ENCODE measurements around the gene FARS2.

Gene FARS2

GRCh38 chr6:5260661-5261544 lies at the start of gene FARS2, which contains the start of gene LYRM4:
Gene FARS2 (plus strand): TSS chr6:5261513.
Gene LYRM4 (minus strand): TSS chr6:5260950. CDS start chr6:5260733, 217 bp downstream.
- peak; percentile 79 to 84 for DNase-seq (ENCODE audit: low read depth in 2 of 2)

GRCh38 chr6:5213836-5214235 lies 47.5 kb upstream of the FARS2 start:
- DNase-seq (ENCODE audit: low read depth in 2 of 2) = no peak

DNA sequence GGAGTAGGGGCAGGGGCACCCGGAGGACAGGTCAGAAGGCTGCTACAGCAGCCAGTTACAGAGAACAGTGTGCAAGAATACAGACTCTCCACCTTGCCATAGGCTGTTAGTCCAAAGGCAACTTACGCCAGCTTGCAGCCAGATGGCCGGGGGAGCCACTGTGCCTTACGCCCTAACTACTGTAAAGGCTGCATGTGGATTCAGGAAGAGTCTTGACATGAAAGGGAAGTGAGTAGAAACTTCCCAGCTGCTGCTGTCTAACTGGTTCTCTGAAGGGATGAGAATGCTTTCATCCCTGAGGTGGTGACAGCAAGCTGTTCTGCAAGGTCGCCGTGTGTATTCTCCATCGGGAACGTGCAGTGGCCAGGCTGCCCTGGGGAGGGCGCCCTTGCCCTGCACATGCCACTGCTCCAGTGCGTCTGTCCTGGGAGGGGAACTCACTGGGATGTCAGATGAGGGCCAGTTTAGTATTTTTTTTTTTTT lies 46.7 kb upstream of the FARS2 start:
- DNase-seq (ENCODE audit: low read depth in 2 of 2) = peak in 1 of 2 experiments; percentile 7

DNA sequence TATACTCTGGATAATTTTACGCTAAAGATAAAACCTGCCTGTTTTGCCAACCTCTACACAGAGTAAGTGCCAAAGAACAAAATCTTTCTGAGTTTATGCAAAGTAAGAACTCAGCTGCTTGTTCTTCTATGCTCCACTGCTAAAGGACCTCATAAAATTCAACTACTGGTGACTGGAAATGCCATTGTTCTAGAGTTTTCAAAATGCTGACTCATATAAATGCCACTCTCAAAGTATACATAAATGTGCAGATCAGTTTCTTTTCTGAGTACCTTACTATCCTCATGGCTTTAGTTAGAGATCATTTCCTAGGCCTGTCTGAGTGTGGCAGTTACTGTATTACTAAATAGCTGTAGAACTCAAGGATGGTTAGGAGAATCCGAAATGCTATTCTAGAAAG lies 46.2 kb upstream of the FARS2 start:
- DNase-seq (ENCODE audit: low read depth in 2 of 2) = no peak

- DNase-seq (ENCODE audit: low read depth in 2 of 2) = no peak
Observed at GRCh38 chr6:5215799-5216198, 45.5 kb upstream of the FARS2 start.

DNA sequence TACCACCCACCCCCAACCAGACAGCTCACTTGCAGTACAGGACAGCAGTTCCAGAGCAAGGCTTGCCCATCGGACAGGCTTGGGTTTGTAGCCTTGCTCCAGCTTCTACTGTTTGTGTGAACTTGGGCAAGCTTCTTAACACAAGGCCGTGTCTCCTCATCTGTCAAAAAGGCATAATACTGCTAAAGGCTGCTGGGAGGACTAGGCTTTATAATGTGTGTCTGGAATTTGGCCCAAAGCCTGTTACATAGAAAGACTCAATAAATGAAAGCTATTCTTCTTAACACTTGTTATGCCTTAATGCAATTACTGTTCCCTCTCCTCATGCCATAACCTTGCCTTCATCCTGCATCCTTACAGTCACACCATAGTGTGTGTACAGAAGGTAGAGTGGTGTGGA lies 44.0 kb upstream of the FARS2 start:
- DNase-seq (ENCODE audit: low read depth in 2 of 2) = no peak

DNA sequence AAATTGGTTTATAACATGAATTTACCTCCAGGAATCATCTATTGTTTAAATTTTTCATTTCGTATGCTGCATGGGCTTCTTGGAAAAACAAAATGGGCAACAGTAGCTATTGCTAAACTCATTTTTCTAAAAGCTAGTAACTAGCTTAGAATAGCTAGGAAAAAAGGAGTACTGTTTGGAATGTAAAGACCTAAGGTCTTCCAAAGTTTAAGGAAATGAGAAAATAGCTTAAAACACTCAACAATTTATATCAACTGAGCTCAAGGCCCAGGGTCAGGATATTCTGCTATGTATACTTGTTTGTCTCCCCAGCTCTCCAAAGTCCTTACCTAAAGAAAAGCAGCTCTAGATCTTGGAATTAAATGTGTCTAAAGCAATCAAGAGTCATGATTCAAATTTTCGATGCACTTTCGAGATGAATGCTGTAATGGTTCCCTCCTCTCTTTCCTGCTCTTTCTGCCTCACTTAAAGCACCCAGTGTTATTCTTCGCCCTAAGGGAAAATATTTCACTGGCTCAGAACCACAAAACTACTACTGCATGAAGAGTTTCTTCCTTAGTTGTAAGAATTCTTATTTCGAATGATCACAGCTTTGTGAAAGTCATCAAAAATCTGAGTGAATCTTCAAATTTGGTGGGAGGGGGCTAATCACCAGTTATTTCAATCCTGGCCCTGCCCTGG lies 42.2 kb upstream of the FARS2 start:
- no peak for DNase-seq (ENCODE audit: low read depth in 2 of 2)

GRCh38 chr6:5220443-5220842 lies 40.9 kb upstream of the FARS2 start:
- no peak for DNase-seq (ENCODE audit: low read depth in 2 of 2)

DNA sequence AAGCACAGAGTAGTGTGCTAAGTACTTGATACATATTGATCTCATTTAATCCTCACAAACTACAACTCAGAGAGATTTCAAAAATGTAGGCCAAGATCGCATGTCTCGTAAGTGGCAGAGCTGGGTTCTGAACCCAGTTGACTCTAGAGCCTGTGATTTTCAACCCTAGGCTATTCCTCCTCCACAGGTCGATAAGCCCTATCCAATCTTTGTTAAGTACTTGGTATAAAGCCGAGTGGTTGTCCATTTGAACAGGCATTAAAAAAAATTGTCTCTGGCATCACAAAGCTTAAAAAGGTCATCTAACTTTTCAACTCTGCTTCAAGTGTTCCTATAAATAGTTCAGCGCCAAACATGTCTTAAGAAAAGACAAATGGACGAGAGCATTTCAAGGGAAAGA lies 38.0 kb upstream of the FARS2 start:
- DNase-seq (ENCODE audit: low read depth in 2 of 2) = no peak

DNA sequence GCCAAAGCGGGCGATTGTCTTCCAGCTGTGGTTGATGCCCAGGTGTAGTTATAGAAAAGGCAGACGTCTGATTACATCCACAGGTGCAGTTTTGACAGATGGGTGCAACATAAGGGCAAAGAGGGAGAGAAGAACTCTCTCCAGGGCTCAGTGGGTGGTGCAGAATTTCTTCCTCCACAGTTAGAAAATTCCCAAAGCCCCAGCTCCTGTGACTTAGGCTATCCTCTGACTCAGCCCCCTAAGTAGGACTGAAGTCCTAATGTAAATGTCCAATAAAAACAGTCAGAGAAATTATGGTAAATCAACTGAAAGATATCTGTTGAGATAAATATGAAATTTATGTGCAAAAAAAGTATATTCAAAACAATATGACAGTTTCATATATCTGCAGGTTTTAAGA lies 32.0 kb upstream of the FARS2 start:
- DNase-seq (ENCODE audit: low read depth in 2 of 2) = no peak

- no peak for DNase-seq (ENCODE audit: low read depth in 2 of 2)
Observed at GRCh38 chr6:5230081-5230480, 31.2 kb upstream of the FARS2 start.

- DNase-seq (ENCODE audit: low read depth in 2 of 2) = no peak
Observed at GRCh38 chr6:5231289-5231688, 30.0 kb upstream of the FARS2 start.

DNA sequence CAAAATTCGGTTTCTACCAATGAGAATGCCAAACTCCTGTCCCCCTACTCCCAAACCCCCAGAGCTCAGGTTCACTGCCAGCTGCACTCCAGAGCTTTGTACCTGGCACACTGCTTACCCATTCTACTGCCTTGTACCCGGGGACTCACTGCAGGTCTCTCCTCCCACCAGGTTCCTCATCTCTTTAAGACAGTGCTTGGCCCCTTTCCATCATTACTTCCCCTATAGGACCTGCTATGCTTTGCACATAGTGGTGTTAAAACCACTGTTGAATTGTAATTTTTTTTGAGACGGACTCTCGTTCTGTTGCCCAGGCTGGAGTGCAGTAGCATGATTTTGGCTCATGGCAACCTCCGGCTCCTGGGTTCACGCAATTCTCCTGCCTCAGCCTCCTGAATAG lies 26.4 kb upstream of the FARS2 start:
- DNase-seq (ENCODE audit: low read depth in 2 of 2) = no peak

DNA sequence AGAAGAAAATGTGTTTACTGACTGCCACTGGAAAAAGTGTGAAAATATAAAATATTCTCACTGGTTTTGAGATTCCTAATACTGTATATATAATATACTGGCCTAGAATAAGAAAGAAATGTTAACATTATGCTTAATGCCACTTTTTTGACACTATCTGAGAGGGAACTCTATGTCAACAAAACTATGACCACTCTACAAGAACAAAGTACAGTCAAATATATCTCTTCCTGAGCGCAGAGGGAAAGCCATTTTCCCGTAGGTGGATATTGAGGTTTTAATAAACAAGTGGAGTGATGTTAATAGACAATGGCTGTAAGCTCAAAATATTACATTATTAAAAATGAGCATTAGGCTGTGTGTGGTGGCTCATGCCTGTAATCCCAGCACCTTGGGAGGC lies 25.5 kb upstream of the FARS2 start:
- DNase-seq (ENCODE audit: low read depth in 2 of 2) = no peak

- no peak for DNase-seq (ENCODE audit: low read depth in 2 of 2)
Observed at GRCh38 chr6:5237805-5238204, 23.5 kb upstream of the FARS2 start.

- no peak for DNase-seq (ENCODE audit: low read depth in 2 of 2)
Observed at GRCh38 chr6:5238336-5238735, 23.0 kb upstream of the FARS2 start.

DNA sequence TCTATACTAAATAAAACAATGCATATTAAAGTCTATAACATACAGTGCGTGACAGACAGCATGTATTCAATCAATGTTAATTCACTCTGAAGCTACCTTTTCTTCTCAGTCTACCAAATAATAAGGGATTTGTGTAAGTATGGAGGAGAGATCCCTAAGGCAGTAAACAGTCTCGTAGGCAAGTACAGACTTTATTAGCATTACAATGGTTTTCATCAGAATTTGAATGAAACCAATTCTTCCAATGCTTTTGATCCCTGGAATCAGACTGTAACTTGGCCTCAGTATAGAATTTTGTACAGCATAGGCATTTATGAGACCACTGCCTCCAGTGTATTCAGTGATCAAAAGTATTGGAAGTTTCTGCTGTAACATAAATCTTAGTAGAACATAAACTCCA lies 20.1 kb upstream of the FARS2 start:
- no peak for DNase-seq (ENCODE audit: low read depth in 2 of 2)

GRCh38 chr6:5243069-5243468 lies 18.2 kb upstream of the FARS2 start:
- no peak for DNase-seq (ENCODE audit: low read depth in 2 of 2)

DNA sequence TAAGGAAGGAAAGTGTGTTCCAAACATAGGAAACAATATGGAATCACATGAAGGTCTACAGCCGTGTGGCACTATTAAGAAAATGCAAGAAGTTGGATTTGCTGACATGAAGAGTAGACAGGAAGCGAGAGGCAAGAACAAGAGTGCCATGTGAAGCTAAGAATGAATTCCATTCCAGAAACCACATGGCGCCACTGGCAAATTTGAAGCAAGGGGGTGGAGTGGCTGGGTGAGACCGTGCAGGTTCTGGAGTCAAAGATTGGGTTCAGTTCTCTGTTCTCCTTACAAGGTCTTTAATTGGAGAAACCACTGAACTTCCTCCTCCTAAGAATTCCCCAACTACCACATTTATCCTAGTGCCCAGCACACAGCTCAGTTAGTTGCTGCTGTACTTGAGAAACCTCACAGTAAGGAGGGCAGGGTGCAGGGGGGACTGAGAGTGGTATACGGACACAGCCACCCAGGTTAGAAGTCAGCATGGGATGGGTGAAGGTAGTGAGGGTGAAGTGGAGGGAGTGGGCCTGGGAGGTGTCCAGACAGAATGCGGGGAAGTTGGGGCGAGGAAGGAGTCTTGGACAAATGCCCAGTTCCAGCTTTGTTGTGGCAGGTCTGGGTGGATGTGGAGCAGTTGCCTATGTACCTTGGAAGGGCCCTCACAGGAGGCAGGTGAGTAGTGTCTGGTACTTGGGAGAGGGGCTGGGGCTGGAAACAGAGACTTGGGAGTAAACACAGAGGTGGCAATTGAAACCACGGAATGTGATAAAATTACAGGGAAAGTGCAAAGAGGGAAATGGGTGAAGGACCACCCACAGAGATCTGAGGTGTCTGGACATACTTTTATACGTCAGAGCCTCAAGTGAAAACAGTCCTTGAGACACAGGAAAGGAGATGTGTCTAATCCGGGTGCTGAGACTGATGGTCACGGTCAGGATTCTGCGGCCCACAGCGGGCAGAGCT lies 14.9 kb upstream of the FARS2 start:
- no peak for DNase-seq (ENCODE audit: low read depth in 2 of 2)

DNA sequence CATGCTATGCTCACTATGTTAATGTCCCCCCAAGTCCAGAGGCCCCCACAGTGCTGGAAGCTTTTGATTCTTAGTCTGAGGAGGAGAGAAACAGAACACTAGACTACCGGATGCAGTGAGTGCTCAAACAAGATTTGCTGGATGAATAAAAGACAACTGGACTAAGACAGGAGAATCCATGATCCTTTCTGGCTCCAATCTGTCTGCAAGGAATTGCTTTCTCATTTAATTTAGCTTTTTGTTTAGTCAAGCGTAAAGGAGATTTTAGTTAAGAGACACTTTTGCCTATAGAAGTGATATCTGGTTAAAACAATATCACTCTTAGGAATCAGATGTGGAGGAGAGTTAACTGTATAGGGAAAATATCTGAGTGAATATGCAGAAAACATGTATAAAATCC lies 14.1 kb upstream of the FARS2 start:
- DNase-seq (ENCODE audit: low read depth in 2 of 2) = no peak

- no peak for DNase-seq (ENCODE audit: low read depth in 2 of 2)
Observed at GRCh38 chr6:5248302-5249098, 12.8 kb upstream of the FARS2 start.

All from stimulated activated CD4-positive, alpha-beta T cell treated with anti-CD3 and anti-CD28 coated beads, Interleukin-12 subunit alpha, Interleukin-12 subunit beta, amount 100 ng/mL, for 24 hours (primary cell).